Mesenteric fat pad (tissue), 1 donor: Measurements from ENCODE around the gene PRR35. TPM values are rescaled to one million over a fixed set of nuclear protein-coding genes. Genes with fewer than 3 reads are reported as not detected.
A peak's percentile ranks its signal among the peaks of the same experiment; 100 is the strongest.

Source experiments
- DNase-seq: peaks from one replicate; pipeline ENCODE4 v3.0.0-alpha.2; 2020; ENCODE audit warnings: low spot score
- total RNA-seq: library from RNA; stranded (reverse); fragmentation: NEBNext Ultra II Directional; extraction: Animal tissue kit (Norgen Biotek cat#: 25700); gene quantifications from one replicate; pipeline ENCODE4 v1.2.1, GENCODE V29; 2021
- donor health status: DM: yes; HTN: yes; CAD: no.

PRR35 gene
- total RNA-seq, 1 donor from 2014 or later = not detected

GRCh38 chr16:527015-527903, 32.9 kb upstream of the PRR35 start, which contains the start of gene CAPN15:
Gene CAPN15, plus strand, starts transcription at chr16:527712. Its CDS starts 19,127 bp downstream, at chr16:546839.
- DNase-seq = peak; percentile 97

- no peak for DNase-seq
These were observed 31.8 kb upstream of the PRR35 start for GRCh38 chr16:528111-529011.

- DNase-seq = no peak
These were observed 31.1 kb upstream of the PRR35 start for GRCh38 chr16:529012-529575.

- DNase-seq = no peak
These were observed 29.9 kb upstream of the PRR35 start for GRCh38 chr16:530111-530817.

- no peak for DNase-seq
These were observed 28.6 kb upstream of the PRR35 start for GRCh38 chr16:531494-532125.

GRCh38 chr16:533391-534123, 26.6 kb upstream of the PRR35 start:
- DNase-seq = no peak

GRCh38 chr16:534135-534534, 26.1 kb upstream of the PRR35 start:
- DNase-seq = no peak

GRCh38 chr16:534856-535445, 25.2 kb upstream of the PRR35 start:
- no peak for DNase-seq

- DNase-seq = peak; percentile 91
These were observed 24.5 kb upstream of the PRR35 start for GRCh38 chr16:535446-536405.

GRCh38 chr16:536746-537145, 23.4 kb upstream of the PRR35 start:
- no peak for DNase-seq

GRCh38 chr16:537415-538335, 22.5 kb upstream of the PRR35 start:
- no peak for DNase-seq

- no peak for DNase-seq
These were observed 20.2 kb upstream of the PRR35 start for GRCh38 chr16:539901-540530.

GRCh38 chr16:540645-541340, 19.4 kb upstream of the PRR35 start:
- no peak for DNase-seq

GRCh38 chr16:543301-544164, 16.7 kb upstream of the PRR35 start:
- DNase-seq = no peak

GRCh38 chr16:544517-544916, 15.7 kb upstream of the PRR35 start:
- DNase-seq = no peak
